ENCODE data around the gene PAPOLA. TPM values are rescaled to one million over a fixed set of nuclear protein-coding genes. Genes with fewer than 3 reads are reported as not detected.

PAPOLA gene
- total RNA-seq, 1 experiment from 2014 or later, result 223 TPM

DNA sequence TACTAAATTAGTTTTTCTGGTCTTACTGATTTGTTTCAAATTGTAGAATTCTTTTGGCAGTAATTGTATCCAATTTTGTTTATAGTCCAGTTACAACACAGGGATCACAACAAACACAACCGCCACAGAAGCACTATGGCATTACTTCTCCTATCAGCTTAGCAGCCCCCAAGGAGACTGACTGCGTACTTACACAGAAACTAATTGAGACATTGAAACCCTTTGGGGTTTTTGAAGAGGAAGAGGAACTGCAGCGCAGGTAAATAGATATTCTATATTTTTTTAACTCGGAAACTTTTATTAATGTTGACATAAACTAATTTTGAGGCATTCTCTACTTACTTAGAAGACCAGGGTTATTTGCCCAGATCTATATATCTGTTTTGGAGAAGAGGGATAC lies 17.8 kb downstream of the PAPOLA start (continued):
- TF ChIP-seq, protein P1, sequence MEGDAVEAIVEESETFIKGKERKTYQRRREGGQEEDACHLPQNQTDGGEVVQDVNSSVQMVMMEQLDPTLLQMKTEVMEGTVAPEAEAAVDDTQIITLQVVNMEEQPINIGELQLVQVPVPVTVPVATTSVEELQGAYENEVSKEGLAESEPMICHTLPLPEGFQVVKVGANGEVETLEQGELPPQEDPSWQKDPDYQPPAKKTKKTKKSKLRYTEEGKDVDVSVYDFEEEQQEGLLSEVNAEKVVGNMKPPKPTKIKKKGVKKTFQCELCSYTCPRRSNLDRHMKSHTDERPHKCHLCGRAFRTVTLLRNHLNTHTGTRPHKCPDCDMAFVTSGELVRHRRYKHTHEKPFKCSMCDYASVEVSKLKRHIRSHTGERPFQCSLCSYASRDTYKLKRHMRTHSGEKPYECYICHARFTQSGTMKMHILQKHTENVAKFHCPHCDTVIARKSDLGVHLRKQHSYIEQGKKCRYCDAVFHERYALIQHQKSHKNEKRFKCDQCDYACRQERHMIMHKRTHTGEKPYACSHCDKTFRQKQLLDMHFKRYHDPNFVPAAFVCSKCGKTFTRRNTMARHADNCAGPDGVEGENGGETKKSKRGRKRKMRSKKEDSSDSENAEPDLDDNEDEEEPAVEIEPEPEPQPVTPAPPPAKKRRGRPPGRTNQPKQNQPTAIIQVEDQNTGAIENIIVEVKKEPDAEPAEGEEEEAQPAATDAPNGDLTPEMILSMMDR (IDR thresholded peaks at IDR 0.05 in 2 of 3, conservative IDR thresholded peaks at IDR 0.05 in 1 of 3; ENCODE audit: borderline replicate concordance in 1 of 3, insufficient read depth in 1 of 3, low read depth in 2 of 3, low read length in 2 of 3), result no peak

- Histone ChIP-seq H3K27ac (ENCODE audit: low read depth, low read length) (no peak overlapping the region), H3K4me3 (replicated peaks in 1 of 2; ENCODE audit: low read depth in 1 of 2, low read length in 2 of 2) (no peak overlapping the region), H4K20me1 (ENCODE audit: insufficient read depth) (peaks cover 6% of the 10 kb centered on the region), H3K36me3 (ENCODE audit: control insufficient read depth in 1 of 2, insufficient read depth in 2 of 2, low read length in 2 of 2) (peaks cover 26 to 47% of the 10 kb centered on the region in 2 experiments; a peak in 3 of 4 replicates), H3K79me2 (ENCODE audit: insufficient read depth, low read length) (peaks cover 100% of the 10 kb centered on the region), H3K4me1 (ENCODE audit: control insufficient read depth in 1 of 2, insufficient read depth in 2 of 2, low read length in 2 of 2) (no peaks in the 10 kb centered on the region), H2AFZ (ENCODE audit: low read depth, low read length, poor library complexity, severe bottlenecking) (no peak overlapping the region), H3K9me3 (ENCODE audit: control insufficient read depth in 1 of 2, insufficient read depth in 1 of 2, low read depth in 1 of 2, low read length in 2 of 2) (no peaks in the 10 kb centered on the region), H3K9ac (ENCODE audit: low read length) (no peak overlapping the region), H3K4me2 (ENCODE audit: low read length) (no peak overlapping the region), H3K27me3 (ENCODE audit: insufficient read depth, low read length) (no peaks in the 10 kb centered on the region), H3K9me2 (ENCODE audit: insufficient read depth) (no peaks in the 10 kb centered on the region)
- CTCF ChIA-PET, result no interaction called here
- intact Hi-C loops (cut with micrococcal nuclease), result no loop called here
- no peak for DNase-seq (ENCODE audit: low read depth, low spot score)
- RAD21 ChIA-PET (ENCODE audit: low non-redundant PET in 1 of 2, low total read pairs in 2 of 2, uncharacterized antibody in 2 of 2, unreplicated experiment in 2 of 2), result no interaction called here
- BruUV-seq (replicated peaks), result no TSS peak
- TF ChIP-seq JUND (IDR thresholded peaks at IDR 0.05) (no peak), ZFX (IDR thresholded peaks at IDR 0.05) (no peak), SP1 (IDR thresholded peaks at IDR 0.05; ENCODE audit: low read depth) (no peak)
- POLR2A ChIA-PET, result no interaction called here
- no peak for ATAC-seq
These were observed 23.3 kb downstream of the PAPOLA start for GRCh38 chr14:96525452-96525851.

- BruUV-seq (replicated peaks), result no TSS peak
- H2AFZ ChIP-seq (ENCODE audit: low read depth, low read length, poor library complexity, severe bottlenecking), result no peak overlapping the region
- DNase-seq (ENCODE audit: low read depth, low spot score) (no peak), ATAC-seq (no peak)
- no peak overlapping the region for H3K4me2 ChIP-seq (ENCODE audit: low read length)
- H3K9ac ChIP-seq (ENCODE audit: low read length), result no peak overlapping the region
- H3K36me3 ChIP-seq (ENCODE audit: control insufficient read depth in 1 of 2, insufficient read depth in 2 of 2, low read length in 2 of 2), result peaks cover 31 to 35% of the 10 kb centered on the region in 2 experiments; a peak in 3 of 4 replicates
- peaks cover 6% of the 10 kb centered on the region for H4K20me1 ChIP-seq (ENCODE audit: insufficient read depth)
- no peaks in the 10 kb centered on the region for H3K9me2 ChIP-seq (ENCODE audit: insufficient read depth)
- POLR2A ChIA-PET, result no interaction called here
- H3K27ac ChIP-seq (ENCODE audit: low read depth, low read length), result no peak overlapping the region
- H3K9me3 ChIP-seq (ENCODE audit: control insufficient read depth in 1 of 2, insufficient read depth in 1 of 2, low read depth in 1 of 2, low read length in 2 of 2), result no peaks in the 10 kb centered on the region
- H3K4me1 ChIP-seq (ENCODE audit: control insufficient read depth in 1 of 2, insufficient read depth in 2 of 2, low read length in 2 of 2), result no peaks in the 10 kb centered on the region
- no peak overlapping the region for H3K4me3 ChIP-seq (replicated peaks in 1 of 2; ENCODE audit: low read depth in 1 of 2, low read length in 2 of 2)
- RAD21 ChIA-PET (ENCODE audit: low non-redundant PET in 1 of 2, low total read pairs in 2 of 2, uncharacterized antibody in 2 of 2, unreplicated experiment in 2 of 2), result no interaction called here
- peaks cover 45% of the 10 kb centered on the region for H3K79me2 ChIP-seq (ENCODE audit: insufficient read depth, low read length)
- TF ChIP-seq TCF7L2 (IDR thresholded peaks at IDR 0.05; ENCODE audit: borderline replicate concordance, extremely low read depth, insufficient read depth, insufficient read length) (no peak), JUND (IDR thresholded peaks at IDR 0.05) (no peak), CEBPB (IDR thresholded peaks at IDR 0.05; ENCODE audit: low read depth) (no peak), RAD21 (IDR thresholded peaks at IDR 0.05; ENCODE audit: low read depth) (no peak), CBX3 (IDR thresholded peaks at IDR 0.05; ENCODE audit: low read depth) (no peak), ATF3 (IDR thresholded peaks at IDR 0.05) (no peak), EZH2phosphoT487 (IDR thresholded peaks at IDR 0.05; ENCODE audit: borderline replicate concordance) (no peak), ZBTB33 (IDR thresholded peaks at IDR 0.05; ENCODE audit: extremely low read depth, insufficient replicate concordance, low read length) (no peak)
- intact Hi-C loops (cut with micrococcal nuclease), result no loop called here
- CTCF ChIA-PET, result interaction anchor here (1.7 kb wide), 1 partner anchor 432 kb away, joined by 3 read pairs; no protein-coding TSS in a partner anchor
- H3K27me3 ChIP-seq (ENCODE audit: insufficient read depth, low read length), result no peaks in the 10 kb centered on the region
These were observed 30.4 kb downstream of the PAPOLA start for GRCh38 chr14:96532632-96533031.

Data from HCT116 (cell line).